Measurements from ENCODE around the gene TEAD4.

The TEAD4 gene

DNA sequence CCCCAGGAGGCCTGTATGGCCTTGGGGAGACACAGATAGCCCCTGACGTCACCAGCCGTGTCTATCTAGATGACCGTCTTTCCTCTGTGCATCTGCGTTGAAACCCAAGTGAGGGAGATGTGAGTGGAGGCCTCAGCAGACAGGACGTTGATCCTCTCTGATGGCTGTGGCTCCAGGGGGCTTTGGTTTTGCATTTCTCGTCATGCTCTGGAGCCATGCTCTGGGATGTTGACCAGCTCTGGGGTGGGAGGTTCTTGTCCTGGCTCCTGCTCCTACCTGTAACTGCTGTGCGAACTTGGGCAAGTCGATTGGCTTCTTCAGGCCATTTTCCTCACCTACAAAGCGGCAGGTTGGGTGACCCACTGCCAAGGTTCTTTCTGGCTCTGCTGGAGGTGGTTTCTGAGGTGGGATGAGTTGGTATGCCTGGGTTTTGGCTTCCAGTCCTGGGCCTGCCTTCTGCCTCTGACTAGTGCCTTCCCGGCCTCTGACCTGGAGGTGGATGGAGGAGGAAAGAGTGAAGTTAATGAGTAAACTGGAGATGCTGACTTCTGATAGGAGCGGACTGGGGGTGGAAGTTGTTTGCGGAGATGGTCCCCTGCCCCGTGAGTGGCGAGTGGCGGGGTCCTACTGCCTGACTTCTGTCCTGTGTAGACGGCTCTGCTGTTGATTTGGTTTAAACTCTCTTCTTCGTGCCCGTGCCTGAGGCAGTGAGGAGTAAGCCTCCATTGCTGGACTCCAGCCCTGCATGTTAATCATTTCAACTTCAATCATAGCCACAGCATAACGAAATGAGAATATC is 126.3 kb downstream of the TEAD4 start:
- DNase-seq, result no peak

DNA sequence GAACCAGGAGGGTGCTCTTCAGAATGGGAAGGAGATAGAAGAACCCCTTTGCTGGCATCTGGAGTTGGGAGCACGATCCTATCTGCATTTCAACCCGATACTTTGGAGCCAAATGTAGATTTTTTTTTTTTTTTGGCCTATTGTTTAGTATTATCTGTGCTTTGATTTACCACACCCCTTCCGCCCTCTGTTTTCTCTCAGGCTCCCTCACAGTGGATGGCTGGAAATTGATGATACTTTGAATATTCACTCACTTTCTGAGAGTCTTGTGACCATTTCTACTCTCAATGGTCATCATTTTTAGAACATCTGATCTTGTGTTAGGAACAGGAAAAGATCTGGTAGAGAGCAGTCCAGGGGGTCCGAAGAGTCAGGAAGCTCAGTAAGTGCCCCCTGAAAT is 127.0 kb downstream of the TEAD4 start:
- DNase-seq, result no peak

DNA sequence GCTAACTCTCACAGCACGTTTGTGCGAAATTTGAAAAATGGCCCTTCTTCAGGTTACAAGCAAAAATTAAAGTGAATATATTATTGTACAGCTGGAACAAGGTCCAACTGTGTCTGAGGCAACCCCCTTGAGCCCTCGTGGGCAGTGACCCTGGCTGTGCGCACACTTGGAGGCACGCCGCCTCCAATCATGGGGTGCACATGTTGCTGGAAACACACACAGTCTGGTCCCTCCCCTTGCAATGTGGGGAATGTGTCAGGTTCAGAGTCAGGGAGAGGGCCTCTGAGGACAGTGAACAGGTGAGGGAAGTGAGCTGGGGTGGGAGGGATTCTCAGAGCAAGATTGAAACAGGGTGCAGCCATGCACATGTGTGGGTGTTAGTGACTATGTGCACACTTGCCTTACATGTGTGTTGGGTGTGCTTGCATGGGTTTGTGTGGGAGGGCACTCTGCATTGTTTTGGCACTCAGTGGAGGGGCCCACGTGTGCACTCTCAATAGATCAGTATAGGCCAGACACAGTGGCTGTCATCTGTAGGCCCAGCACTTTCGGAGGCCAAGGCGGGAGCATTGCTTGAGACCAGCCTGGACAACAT is 127.6 kb downstream of the TEAD4 start:
- DNase-seq, result no peak

DNA sequence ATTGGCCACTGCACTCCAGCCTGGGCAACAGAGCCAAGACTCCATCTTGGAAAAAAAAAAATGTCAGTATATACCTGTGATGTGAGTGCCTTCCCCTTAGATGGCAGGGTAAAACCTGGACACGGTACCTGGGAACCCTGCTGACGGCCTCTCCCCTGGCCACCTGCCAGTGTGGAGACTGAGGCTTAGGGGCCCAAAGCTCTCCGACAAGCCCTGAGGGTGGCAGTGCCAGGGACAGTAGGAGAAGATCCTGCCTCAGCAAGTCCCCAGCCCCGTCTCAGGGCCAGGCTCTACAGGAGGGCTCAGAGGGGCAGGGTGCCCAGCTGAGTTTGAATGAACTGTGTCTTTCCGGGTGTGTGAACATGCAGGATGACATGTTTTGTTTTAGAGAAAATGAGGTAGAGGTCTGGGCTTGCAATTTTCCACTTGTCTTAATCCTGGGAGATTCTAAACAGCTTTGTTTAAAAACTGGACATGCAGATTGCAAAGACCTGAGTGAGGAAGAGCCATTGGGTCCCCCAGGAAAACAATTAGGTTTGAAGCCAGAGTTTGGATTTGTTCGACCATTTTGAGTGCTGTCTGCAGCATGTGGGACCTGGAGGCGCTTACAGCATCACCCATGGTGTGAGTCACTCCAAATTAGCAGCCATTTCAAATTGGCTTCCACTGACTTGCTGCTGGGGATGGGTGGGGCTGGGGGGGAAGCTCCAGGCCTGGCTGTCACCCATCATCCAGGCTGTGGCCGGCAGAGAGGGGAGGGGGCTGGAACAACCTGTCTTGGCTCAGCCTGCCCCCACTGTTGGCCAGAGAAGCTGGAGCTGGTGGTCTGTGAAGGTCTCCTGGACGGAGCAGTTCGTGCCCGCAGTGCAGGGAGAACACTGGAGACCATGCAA is 128.8 kb downstream of the TEAD4 start:
- DNase-seq, result peak; percentile 62

DNA sequence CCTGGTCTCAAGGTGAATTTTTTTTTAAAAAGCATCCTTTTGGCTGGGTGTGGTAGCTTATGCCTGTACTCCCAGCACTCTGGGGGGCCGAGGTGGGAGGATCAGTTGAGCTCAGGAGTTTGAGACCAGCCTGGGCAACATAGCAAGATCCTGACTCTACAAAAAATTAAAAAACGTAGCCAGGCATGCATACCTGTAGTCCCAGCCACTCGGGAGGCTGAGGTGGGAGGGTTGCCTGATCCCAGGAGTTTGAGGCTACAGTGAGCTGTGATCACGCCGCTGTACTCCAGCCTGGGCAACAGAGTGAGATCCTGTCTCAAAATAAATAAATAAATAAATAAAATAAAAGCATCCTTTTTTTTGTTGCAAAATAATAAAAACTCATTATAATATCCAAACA is 130.4 kb downstream of the TEAD4 start:
- no peak for DNase-seq

Measured in NCI-H345 (cell line).